Central memory CD4-positive, alpha-beta T cell (primary cell): ENCODE data around the gene CABLES1.
"Not testable (repeated sequence)": the region's sequence is repeated elsewhere in the genome, so short reads cannot be mapped to it uniquely, and the experiment has no call there.

Experiments used
- DNase-seq: peaks from one replicate; pipeline ENCODE4 v3.0.0; 2022

CABLES1 gene

GRCh38 chr18:23143016-23143814 lies 7.9 kb downstream of the CABLES1 start:
- DNase-seq: no peak

- no peak for DNase-seq
These were observed 8.6 kb downstream of the CABLES1 start for GRCh38 chr18:23143815-23144261.

- no peak for DNase-seq
These were observed 9.4 kb downstream of the CABLES1 start for GRCh38 chr18:23144640-23145039.

- DNase-seq: no peak
These were observed 10.3 kb downstream of the CABLES1 start for GRCh38 chr18:23145621-23146020.

- DNase-seq: no peak
These were observed 11.7 kb downstream of the CABLES1 start for GRCh38 chr18:23146861-23147469.

GRCh38 chr18:23148382-23148781 lies 13.1 kb downstream of the CABLES1 start:
- no peak for DNase-seq

GRCh38 chr18:23149570-23149969 lies 14.3 kb downstream of the CABLES1 start:
- DNase-seq: no peak

GRCh38 chr18:23151414-23152099 lies 16.3 kb downstream of the CABLES1 start:
- DNase-seq: no peak

GRCh38 chr18:23154030-23154429 lies 18.7 kb downstream of the CABLES1 start:
- no peak for DNase-seq

- DNase-seq: no peak
These were observed 19.7 kb downstream of the CABLES1 start for GRCh38 chr18:23154823-23155500.

GRCh38 chr18:23155537-23155936 lies 20.3 kb downstream of the CABLES1 start:
- no peak for DNase-seq

- no peak for DNase-seq
These were observed 20.8 kb downstream of the CABLES1 start for GRCh38 chr18:23156134-23156533.

GRCh38 chr18:23158058-23158457 lies 22.8 kb downstream of the CABLES1 start:
- no peak for DNase-seq

- not testable (repeated sequence) for DNase-seq
These were observed 23.6 kb downstream of the CABLES1 start for GRCh38 chr18:23158884-23159283.

GRCh38 chr18:23159344-23159743 lies 24.1 kb downstream of the CABLES1 start:
- DNase-seq: no peak

- no peak for DNase-seq
These were observed 27.2 kb downstream of the CABLES1 start for GRCh38 chr18:23162473-23162872.

GRCh38 chr18:23163786-23164533 lies 28.7 kb downstream of the CABLES1 start:
- DNase-seq: no peak

GRCh38 chr18:23165271-23166068 lies 30.2 kb downstream of the CABLES1 start:
- no peak for DNase-seq

GRCh38 chr18:23166891-23167541 lies 31.7 kb downstream of the CABLES1 start:
- DNase-seq: no peak

GRCh38 chr18:23169673-23170044 lies 34.4 kb downstream of the CABLES1 start:
- DNase-seq: no peak

- no peak for DNase-seq
These were observed 34.9 kb downstream of the CABLES1 start for GRCh38 chr18:23170137-23170536.
